Effector CD8-positive, alpha-beta T cell (primary cell): ENCODE measurements around the gene SLU7.

Source experiments
- DNase-seq: peaks from one replicate; lab custom pipeline; 2025; lab: John Stamatoyannopoulos, UW
- total RNA-seq, 4 experiments: gene quantifications; one replicate each; lab custom pipeline; 2026; lab: John Stamatoyannopoulos, UW

The SLU7 gene
- 125 to 153 (median 134) reads per million in 4 experiments for total RNA-seq

- DNase-seq = peak; percentile 87
Measured at GRCh38 chr5:160418561-160419457, at the start of gene SLU7. Gene SLU7, minus strand, starts transcription at chr5:160419081. Its CDS starts 3,787 bp downstream, at chr5:160415294.

- DNase-seq = no peak
Measured at GRCh38 chr5:160468363-160468975, 49.6 kb upstream of the SLU7 start.

GRCh38 chr5:160467555-160468362 is 48.9 kb upstream of the SLU7 start:
- DNase-seq = peak; percentile 17

- DNase-seq = no peak
Measured at GRCh38 chr5:160466889-160467554, 48.1 kb upstream of the SLU7 start.

GRCh38 chr5:160466116-160466515 is 47.2 kb upstream of the SLU7 start:
- no peak for DNase-seq

- no peak for DNase-seq
Measured at GRCh38 chr5:160464466-160464797, 45.6 kb upstream of the SLU7 start.

GRCh38 chr5:160463740-160464465 is 45.0 kb upstream of the SLU7 start:
- DNase-seq = no peak

GRCh38 chr5:160463227-160463626 is 44.3 kb upstream of the SLU7 start:
- no peak for DNase-seq

- no peak for DNase-seq
Measured at GRCh38 chr5:160462167-160462566, 43.3 kb upstream of the SLU7 start.

- DNase-seq = no peak
Measured at GRCh38 chr5:160461378-160461777, 42.5 kb upstream of the SLU7 start.

- DNase-seq = no peak
Measured at GRCh38 chr5:160460377-160461049, 41.6 kb upstream of the SLU7 start.

- DNase-seq = no peak
Measured at GRCh38 chr5:160458806-160459800, 40.2 kb upstream of the SLU7 start.

GRCh38 chr5:160457252-160457651 is 38.4 kb upstream of the SLU7 start:
- DNase-seq = no peak

- no peak for DNase-seq
Measured at GRCh38 chr5:160456480-160457177, 37.7 kb upstream of the SLU7 start.

- no peak for DNase-seq
Measured at GRCh38 chr5:160455600-160455999, 36.7 kb upstream of the SLU7 start.

GRCh38 chr5:160453751-160454150 is 34.9 kb upstream of the SLU7 start:
- DNase-seq = no peak

- DNase-seq = no peak
Measured at GRCh38 chr5:160452795-160453194, 33.9 kb upstream of the SLU7 start.

GRCh38 chr5:160452036-160452435 is 33.2 kb upstream of the SLU7 start:
- DNase-seq = no peak

GRCh38 chr5:160451281-160451680 is 32.4 kb upstream of the SLU7 start:
- no peak for DNase-seq
